GM21825 (cell line): Measurements from ENCODE around the gene VSTM5.

ENCODE experiments used
- ATAC-seq: cut with Tn5 transposase; IDR thresholded peaks from one replicate; pipeline ENCODE4 v1.9.1; 2021; ENCODE audit warnings: mild to moderate bottlenecking, moderate library complexity; ENCODE audit not compliant: unreplicated experiment

The VSTM5 gene

DNA sequence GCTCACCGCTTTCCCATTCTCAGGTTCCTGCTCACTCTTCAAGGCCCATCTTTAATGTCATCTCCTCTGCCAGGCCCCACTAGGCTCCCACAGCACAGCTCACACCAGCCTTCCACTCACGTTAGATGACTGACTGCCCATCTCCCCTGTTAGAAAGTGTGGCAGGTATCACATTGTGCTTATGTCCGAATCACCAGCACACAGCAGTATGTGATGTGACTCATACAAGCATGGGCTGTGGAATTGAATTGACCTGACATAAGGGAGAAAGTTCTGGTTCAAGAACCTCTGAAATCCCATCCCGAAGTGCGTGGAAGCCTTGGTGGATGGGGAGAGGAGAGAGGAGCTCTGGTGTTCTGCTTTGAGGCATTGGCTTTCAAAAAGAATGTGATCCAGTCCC, 6.5 kb downstream of the VSTM5 start:
- ATAC-seq: no peak

DNA sequence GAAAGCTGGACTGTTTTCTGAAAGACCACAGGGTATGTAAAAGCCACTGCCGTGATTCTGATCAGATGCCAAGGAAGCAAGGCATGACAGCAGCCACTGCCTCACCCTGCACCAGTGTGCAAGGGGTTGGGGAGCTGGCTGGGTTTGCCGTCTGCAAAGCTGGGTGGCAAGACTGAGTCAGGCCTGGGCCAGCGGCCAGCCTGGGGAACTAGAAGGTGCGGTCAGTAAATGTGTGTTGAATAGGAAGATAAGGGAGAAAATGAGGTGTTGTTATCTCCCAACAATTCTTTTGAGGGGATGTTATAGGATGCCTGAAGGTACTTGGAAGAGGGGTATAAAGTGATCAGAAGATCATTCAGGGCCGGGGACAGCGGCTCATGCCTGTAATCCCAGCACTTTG, 8.0 kb downstream of the VSTM5 start:
- ATAC-seq: no peak

DNA sequence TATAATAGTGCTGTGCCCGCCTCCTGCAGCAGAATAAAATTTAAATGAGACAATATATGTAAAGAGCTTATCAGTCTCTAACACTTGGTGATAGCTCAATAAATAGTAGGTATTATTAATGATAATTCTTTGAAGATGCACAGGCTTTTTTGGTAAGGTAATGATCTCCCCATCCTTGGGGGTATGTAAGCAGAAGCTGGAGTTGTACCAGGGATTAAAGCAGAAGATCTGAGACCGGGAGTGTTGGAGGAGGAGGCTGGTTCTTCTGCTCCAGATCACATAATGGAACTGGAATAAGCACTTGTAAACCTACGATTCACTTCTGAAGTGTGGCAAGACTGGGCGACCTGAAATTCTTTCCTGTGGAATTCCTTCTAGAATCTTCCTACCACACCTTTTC, 8.4 kb downstream of the VSTM5 start:
- ATAC-seq: no peak

DNA sequence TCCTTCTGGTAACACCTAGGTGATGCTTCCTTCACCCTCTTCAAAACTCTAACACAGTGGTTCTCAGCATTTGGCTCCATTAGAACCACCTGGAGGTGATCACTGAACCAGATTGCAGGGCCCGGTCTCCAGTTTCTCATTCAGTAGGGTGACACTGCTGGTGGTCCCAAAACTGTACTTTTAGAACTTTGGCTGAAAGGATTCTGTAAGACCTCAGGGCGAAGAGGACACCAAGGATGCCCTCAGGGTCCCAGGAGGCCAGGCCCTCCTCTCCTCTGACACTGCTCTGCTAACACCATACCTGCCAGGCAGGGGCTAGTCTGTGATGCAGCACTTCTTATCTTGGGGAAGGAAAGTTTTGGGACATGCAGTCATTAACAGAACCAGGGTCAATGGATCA, 9.0 kb downstream of the VSTM5 start:
- no peak for ATAC-seq

DNA sequence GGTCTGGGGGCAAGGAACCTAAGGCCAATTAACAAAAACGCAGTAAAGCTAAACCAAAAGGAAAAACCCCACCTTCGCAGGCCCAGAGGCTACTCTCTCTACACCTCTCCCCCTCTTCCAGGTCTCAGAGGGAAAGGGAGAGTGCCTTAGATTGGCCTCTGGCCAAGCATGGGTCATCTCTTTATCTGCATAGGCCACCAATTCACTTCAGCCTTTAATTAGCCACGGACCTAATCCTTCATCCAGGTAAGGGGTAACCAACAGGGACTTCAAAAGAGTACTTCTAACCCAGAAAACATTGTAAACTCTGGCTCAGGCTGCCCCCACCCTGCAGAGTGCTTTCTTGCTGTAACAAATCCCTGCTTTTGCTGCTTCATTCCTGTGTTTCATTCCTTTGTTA, 9.4 kb downstream of the VSTM5 start:
- ATAC-seq: no peak

DNA sequence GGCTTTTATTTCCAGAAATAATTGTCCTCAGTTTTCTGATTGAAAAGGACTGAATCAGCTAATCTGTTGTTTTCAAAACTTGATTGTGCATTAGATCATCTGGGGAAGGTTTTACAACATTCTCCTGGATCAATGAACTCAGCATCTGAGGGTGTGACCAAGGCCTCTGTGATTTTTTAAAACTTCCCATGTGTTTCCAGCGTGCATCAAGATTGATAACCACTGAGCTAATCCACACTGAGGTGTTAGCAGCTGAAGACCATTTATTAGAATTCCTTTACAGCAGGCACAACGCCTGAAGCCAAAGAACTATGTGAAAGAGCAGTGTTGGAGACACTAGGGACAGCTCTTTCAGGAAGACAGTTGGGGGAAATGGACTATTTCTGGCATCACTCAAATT, 10.2 kb downstream of the VSTM5 start:
- no peak for ATAC-seq

DNA sequence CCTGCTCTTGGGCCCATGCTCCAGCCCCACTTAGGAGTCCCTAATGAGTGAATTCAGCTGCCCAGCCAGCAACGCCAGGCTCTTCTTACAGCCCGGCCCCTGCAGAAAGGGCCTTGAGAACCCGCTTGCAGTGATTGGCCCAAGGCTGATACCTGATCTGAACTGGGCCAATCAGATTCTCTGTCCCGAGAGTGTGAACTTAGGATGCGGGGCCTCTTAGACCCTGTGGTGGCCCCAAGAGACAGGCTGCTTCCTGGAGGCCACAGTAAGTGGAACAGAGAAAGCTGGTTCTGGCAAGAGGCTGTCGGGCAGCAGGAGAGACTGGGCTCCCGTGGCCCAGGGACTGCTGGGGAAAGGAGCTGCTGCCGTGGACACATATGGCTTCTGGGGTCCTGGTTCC, 11.5 kb downstream of the VSTM5 start:
- ATAC-seq: no peak

DNA sequence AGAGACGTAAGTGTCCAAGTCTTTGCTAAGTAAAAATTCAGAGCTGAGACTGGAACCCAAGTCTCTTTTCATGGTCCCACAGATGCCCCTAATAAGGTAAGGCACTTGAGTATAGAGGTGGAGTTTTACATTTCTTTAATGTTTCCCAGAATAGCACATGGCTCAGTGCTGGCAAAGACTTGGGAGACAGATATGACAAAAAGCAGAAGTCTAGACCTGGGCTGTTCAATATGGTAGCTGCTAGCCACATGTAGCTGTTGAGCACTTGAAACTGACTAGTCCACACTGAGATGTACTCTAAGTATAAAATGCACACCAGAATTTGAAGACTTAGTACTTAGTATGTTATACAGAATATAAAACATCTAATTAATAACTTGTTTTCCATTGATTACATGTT, 17.6 kb downstream of the VSTM5 start:
- no peak for ATAC-seq

DNA sequence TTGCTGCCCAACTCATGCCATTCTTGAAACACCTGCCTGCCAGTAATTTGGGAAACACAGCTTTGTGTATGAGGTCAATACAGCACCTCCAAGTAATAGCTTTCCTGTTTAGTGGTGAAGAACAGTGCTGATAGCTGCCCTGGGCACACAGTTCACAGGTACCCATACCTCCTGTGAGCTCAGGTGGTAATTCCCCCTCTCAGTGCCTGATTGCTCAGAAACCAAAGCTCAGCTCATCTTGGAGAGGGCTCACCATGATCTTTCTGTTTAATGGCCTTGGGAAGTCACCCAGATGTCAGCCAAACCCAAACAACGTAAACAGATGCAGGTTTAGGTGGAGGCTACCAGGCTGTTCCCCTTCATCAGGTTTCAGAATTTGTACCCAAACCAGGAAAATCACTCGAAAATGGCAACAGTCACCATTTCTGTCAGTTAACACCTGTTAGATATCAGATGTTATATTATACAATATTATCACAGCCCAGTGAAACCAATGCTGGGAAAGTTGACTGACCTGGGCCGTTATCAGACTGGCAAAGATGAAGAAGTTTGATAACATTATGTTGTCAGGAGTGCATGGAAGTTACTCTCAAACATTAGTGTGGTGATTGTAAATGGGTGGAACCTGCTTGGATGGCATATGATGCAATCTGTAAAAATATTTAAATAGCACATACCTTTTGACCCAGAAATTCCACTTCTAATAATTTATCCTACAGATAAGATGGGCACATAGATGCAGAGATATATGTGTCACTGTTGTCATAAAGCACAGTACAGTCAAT, 18.9 kb downstream of the VSTM5 start:
- no peak for ATAC-seq

DNA sequence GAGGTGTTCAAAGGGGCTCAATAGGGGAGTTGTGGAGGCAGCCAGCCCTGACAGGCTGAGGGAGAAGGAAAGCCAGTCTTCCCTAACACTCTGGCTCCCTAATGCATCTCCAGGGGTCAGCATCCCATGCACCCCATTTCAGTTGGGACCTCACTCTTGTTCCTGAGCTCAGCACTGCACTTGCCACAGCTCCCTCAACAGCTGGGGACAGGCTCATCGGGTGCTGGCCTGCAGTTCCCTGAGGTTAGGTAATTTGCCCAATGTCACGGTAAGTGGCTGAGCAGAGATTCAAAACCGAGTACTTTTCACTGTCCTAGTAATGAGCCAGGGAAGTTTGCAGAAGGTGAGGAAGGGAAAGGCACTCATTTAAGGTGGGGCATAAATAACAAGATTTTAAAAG, 20.8 kb downstream of the VSTM5 start:
- ATAC-seq: no peak

DNA sequence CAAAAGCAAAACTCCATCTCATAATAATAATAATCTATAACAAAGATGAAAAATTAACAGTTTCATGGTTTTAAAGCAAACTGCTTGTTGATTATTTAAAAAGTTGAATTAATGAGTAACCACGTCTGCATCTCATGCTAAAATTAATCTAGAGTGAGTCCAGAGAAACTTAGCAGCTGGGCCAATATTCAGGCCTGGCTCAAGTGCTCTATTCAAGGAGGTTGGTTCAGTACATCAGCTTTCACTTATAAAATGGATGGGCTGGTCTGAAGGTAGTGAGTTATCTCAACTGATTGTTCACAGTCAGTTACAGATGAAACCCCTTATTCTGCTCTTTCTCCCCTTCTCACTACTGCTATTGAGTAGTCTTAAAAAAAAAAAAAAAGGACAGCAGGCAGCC, 23.1 kb downstream of the VSTM5 start:
- no peak for ATAC-seq

DNA sequence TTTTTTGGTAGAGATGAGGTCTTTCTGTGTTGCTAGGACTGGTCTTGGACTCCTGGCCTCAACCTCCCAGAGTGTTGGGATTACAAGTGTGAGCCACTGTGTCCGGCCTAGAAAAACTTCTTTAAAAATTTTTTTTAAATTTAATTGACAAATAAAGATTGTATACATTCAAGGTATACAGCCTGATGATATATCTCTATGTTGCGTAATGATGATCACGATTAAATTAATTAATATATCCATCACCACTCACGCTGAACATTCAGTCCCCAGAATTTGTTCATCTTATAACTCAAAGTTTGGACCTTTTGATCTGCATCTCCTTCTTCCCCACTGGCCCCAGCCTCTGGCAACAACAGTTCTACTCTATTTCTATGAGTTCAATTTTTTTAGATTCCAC, 27.2 kb downstream of the VSTM5 start:
- no peak for ATAC-seq

DNA sequence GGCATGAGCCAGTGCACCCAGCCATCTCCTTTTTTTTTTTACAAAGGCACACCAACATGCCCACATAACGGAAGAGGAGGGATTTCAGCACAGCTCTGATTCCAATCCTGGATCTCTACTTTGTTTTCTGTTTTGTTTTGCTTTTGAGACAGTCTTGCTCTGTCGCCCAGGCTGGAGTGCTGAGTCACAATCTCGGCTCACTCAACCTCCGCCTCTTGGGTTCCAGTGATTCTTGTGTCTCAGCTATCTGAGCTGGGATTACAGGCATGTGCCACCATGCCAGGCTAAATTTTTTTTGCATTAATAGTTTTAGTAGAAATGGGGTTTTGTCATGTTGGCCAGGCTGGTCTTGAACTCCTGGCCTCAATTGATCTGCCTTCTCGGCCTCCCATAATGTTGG, 28.1 kb downstream of the VSTM5 start:
- no peak for ATAC-seq

DNA sequence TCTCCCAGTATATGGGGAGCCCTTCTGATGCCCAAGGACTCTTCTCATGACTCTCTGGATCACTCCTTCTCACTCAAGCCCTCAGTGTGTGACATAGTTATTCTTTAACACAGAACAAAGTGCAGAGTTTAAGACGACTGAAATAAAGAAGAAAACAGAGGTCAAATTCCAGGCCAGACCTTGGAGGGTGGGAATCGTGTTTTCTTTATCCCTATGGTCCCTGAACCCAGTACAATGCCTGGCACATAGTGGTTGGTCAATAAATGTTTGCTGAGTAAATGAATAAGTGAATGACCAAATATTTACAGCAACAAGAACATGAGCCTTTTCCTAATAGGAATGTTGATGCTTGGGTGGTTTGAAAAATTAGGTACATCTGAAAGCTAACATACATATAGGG, 28.8 kb downstream of the VSTM5 start:
- no peak for ATAC-seq

DNA sequence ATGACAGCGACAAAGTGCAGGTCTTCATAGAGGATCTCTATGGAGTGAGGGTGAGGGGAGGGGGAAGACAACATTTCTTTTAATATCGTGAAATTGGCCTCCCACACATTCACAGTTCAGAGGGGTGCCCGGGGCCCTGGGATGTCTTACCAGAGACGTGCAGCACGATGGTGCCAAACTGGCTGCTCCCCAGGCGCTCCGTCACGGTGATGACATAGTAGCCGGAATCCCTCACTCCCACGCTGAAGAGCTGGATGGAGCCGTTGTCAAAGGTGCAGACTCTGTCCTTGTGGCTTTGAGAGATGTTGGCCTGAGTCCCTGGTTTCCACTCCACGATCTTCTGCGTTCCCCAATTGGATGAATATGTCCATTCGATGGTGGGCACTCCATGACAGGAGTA, 29.6 kb downstream of the VSTM5 start:
- no peak for ATAC-seq

DNA sequence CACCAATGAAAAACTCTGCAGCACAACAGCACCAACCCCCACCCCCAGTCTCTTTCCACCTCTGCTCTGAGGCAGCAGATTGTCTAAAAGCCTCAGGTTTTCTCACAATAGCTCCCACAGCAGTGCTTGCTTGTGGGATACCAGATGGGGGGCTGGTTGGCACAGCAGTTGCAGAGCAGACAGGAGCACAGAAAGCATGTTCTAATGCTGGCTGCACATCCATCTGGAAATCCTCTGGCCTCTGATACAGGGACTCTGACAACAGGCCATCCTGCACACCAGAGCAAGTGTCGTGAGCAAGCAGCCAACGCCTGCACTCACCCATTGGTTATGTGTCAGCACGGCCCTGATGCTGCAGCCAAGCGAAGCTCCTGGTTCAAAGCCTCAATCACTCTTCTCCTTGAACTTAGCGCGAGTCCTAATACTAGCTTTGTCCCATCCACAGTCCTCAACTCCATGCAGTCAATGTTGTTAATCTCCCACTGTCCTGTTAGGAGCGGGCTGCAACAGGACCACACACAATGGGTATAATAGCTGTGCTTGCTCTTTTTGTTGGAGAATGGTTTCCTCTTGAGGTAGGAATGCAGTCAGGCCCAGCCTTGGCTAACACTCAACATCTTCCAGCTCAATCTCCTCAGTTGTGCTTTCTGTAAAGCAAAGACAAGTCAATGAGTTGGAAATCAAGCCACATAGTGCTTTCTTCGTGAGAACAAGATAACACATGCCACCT, 30.3 kb downstream of the VSTM5 start:
- no peak for ATAC-seq

DNA sequence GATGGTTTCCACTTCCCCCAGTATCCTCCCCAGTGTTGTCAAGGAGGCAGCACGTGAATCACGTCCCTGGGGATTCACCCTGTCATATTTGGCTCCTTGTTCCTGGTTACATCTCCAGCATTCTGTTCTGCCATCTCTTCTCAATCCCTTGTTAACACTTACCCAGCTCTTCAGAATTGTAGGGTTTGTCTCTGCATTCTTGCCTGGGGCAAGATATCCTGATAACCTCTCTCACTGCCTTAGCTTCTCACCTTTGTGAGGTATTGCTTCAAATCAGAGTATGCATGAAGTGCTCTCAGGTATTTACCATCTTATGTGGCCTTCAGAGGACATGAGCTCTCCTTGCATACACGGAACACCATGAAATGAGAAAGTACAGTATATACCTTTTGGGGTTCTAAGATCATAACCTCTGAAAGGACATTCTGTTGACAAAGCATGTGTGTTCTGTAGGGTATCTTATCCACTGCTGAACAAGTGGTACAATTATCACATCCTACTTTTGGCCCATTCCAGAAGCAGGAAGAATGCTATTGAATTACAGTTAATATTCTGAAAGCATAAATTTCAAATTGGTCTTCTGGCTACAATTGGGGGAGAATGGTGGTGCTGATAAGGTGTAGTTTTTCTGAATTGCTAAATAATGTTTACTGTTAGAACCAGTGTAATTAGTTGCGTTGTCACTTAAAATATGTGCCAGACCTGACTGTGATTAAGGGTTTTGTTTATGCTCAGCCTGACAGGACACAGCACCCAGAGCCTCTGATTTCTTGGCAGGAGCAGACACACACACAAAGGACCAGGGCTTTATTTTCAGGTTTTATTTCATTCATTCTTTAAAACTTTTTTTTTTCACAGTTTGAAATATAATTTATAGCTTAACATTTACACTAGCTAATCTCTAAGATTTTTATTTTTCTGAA, 32.7 kb downstream of the VSTM5 start:
- no peak for ATAC-seq

DNA sequence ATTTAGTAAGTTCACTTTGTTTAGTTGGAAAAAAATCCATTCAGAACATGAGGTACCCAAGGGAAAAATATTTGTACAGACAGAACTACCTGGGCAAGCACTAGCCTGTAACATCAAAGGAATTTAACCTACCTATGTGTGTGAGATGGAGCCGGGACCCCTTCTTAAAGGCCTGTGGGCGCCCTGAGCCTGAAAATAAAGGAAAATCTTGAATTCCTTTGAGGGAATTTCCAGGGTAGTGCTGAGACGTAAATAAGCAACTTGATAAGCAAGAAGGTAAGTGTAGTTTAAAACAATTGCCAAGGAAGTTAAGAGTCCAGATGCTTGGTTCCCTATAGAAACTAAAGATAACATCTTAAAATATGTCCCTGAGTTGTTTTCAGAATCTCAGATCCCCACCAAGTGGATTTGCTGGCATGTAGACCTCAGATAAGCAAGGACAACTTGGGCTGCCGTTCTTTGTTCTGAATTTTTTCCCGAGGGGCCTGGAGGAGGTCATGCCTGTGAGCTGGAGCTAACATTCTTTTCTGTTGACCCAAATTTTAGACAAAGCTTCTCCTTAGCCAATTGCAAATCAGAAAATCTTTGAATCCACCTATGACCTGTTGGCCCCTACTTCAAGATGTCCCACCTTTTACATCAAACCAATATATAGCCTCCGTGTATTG, 35.3 kb downstream of the VSTM5 start:
- no peak for ATAC-seq

DNA sequence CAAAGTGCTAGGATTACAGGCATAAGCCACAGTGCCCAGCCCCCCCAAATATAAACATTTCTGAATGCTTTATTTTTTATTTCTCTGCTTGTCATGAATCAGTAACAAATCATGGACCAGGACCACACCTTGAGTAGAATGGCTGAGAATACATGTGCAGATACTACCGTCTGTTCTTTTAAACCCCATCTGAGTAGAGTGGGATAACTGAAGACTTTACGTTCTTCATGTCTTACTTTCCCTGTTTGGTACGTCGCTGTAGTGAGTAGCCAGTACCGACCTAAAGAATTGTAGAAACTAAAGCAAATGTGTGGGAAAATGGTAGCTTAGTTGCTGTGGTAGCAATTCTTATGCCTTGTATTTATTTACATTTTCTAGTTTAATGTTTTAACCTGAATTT, 36.4 kb downstream of the VSTM5 start:
- no peak for ATAC-seq

DNA sequence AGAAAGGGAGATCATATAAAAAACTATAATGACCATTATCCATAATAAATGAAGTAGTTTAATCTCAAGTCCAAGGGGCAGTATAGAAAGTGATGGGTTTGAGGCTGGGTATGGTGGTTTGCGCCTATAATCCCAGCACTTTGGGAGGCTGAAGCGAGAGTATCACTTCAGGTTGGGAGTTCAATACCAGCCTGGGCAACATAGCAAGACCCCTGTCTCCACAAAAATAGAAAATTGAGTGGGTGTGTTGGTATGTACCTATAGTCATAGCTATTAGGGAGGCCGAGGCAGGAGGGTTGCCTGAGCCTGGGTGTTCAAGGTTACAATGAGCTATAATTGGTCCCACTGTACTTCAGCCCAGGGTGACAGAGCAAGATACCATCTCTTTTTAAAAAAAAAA, 42.4 kb downstream of the VSTM5 start:
- no peak for ATAC-seq

DNA sequence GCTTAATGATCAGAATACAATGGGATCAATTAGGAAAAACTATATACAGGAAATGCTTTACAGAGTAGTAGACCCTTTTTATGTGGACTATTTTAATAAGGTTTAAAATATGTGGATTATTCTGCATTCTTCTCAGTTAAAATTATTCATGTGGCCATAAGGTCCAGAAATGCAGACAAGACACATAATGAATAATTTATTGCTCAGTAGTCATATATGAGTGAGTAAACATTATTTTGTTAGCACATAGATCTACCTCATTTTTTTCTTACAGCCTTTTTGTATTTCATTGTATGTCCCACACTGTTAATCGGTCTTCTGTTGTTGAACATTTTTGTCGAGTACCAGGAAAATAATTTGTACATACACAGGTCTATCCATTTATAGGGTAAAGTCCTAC, 45.5 kb downstream of the VSTM5 start:
- ATAC-seq: no peak
